GM18909 (cell line): ENCODE results near the gene KANSL1L.
A peak's percentile ranks its signal among the peaks of the same experiment; 100 is the strongest.
"Not testable (repeated sequence)": the region's sequence is repeated elsewhere in the genome, so short reads cannot be mapped to it uniquely, and the experiment has no call there.

ENCODE experiments used
- ATAC-seq: cut with Tn5 transposase; IDR thresholded peaks from one replicate; pipeline ENCODE4 v1.9.1; 2021; ENCODE audit warnings: mild to moderate bottlenecking; ENCODE audit not compliant: unreplicated experiment, poor library complexity

KANSL1L gene

DNA sequence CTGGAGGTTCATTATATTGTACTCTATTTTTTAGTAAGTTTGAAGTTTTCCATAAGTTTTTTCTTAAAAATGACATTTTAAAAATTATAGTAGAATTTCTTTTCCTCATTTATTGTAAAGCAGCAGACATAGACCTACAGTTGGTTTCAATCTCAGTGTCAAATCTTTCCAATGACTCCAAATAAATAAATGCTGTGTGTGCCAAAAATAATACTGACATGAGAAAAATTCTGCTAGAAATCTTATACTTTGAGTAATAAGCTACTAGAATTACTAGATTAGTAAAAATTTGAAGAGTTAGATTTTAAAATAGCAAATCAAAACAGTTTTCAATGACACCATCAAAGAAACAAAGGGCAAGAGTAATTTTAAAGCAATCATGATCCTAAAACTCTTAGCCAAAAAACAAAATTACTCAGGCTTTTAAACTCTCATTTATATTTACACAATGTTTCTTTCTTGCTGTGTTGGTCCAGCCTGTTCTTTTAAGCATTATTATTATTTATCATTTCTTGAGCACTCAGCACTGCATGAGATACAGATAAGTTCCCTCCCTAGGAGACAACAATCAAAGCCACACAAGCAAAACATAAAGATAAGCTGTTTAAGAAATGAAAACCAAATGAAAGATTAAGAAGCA lies 8.3 kb upstream of the KANSL1L start:
- no peak for ATAC-seq

- no peak for ATAC-seq
These were observed 6.6 kb upstream of the KANSL1L start for GRCh38 chr2:210177769-210178168.

DNA sequence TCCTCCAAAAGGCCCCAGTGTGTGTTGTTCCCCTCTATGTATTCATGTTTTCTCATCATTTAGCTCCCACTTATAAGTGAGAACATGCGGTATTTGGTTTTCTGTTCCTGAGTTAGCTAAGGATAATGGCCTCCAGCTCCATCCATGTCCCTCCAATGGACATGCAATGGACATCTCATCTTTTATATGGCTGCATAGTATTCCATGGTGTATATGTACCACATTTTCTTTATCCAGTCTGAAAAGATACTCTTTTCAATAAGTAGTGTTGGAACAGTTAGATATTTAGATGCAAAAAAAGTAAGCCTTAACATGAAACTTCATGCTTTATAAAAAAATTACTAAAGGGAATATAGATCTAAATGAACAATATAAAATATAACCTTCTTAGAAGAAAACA lies 5.9 kb upstream of the KANSL1L start:
- not testable (repeated sequence) for ATAC-seq

- no peak for ATAC-seq
These were observed 2.9 kb upstream of the KANSL1L start for GRCh38 chr2:210174086-210174485.

- ATAC-seq, result no peak
These were observed 988 bp upstream of the KANSL1L start for GRCh38 chr2:210172219-210172575.

- ATAC-seq, result peak; percentile 69
These were observed 534 bp downstream of the KANSL1L start for GRCh38 chr2:210170446-210171303.

- ATAC-seq, result no peak
These were observed 1.1 kb downstream of the KANSL1L start for GRCh38 chr2:210170196-210170445.

DNA sequence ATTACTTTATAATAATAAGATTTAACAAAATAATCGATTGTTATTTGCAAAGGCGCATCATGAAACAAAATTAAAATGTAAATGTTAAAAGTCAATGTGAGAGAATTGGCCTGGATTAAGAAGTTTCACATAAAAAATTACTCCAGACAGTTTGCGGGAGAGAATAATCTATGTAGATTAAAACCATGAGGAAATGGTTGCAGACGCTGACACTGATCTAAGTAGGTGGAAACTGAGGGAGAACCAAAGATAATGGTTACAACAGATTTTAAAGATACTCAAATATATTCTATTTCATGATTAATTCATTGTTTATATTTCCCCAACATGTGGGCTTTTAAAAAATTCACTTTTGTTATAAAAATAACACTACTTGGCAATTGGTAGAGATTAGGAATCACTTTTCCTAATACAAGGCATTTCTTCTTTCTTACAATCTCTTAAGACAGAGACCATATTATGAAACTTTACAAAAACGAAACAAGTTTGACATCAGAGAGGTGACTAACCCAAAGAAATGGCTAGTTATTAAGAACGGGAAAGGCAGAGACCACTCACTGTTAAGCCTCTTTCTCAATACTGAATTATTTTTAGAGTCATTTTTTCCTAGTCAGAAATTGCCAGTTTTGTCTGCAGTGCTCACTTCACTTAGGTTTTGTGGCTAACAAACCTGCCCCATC lies 1.6 kb downstream of the KANSL1L start:
- peak; percentile 34 for ATAC-seq

- no peak for ATAC-seq
These were observed 4.0 kb downstream of the KANSL1L start for GRCh38 chr2:210167227-210167626.

DNA sequence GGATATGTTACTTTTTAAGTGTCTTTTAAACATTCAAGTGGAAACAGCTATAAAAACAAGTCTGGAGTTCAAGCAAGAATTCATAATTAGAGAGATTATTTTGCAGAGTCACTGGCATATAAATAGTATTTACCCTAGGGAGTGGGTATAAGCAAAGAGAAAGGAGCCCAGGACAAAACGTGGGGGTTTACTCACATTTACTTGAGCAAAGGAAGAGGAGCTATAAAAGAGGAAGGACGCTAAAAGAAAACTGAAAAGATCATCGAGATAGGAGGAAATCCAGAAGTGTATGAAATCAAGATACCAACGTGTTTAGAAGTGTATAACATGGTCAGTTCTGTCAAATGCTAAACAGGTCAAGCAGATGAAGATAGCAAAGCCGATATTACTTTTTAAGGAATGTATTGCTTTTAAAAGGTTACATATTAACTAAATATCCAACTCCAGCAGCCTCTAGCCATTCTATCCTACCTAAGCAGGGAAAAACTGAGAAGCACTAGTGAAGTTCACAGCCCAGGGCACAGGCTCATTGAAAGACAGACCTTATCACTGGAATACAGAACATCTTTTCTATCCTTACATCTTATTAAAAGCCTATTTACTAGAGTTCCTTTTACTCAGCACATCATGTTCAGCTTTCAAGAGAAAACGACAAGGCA lies 8.6 kb downstream of the KANSL1L start:
- ATAC-seq, result no peak

- no peak for ATAC-seq
These were observed 12.2 kb downstream of the KANSL1L start for GRCh38 chr2:210159059-210159458.

DNA sequence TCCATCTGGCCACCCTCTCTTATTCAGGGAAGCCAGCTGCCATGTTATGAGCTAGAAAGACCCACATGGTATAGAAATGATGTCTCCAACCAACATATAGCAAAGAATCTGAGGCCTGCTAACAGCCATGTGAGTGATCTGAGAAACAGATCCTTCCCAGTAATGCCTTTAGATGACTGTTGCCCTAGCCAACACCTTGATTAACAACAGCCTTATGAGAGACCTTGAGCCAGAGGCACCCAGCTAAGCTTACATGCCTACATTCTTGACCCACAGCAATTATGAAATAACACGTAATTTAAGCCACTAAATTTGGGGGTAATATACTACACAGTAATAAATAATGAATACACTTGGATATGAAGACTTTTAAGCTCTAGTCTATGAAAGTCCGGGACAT lies 13.0 kb downstream of the KANSL1L start:
- ATAC-seq, result no peak

- no peak for ATAC-seq
These were observed 13.7 kb downstream of the KANSL1L start for GRCh38 chr2:210157526-210157925.

GRCh38 chr2:210147614-210148013 lies 23.6 kb downstream of the KANSL1L start:
- ATAC-seq, result no peak

GRCh38 chr2:210132239-210132638 lies 39.0 kb downstream of the KANSL1L start:
- no peak for ATAC-seq

DNA sequence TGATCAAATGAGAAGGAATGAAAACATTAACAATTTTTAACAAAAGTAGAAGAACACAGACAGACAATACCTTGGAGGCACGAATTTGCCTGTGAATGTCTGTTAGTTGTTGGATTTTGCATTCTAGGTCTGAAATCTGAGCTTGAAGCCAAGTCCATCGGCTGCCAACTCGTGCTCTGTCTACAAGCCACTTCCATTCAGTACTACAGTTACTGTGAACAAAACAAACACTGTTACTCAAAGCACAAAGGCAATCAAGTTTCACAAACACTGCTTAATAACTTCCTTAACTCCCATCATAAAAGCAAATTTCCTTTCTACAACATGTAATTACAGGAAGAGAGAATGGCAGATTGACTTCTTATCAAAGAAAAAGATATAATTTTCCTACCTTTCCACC lies 42.2 kb downstream of the KANSL1L start:
- ATAC-seq, result no peak

DNA sequence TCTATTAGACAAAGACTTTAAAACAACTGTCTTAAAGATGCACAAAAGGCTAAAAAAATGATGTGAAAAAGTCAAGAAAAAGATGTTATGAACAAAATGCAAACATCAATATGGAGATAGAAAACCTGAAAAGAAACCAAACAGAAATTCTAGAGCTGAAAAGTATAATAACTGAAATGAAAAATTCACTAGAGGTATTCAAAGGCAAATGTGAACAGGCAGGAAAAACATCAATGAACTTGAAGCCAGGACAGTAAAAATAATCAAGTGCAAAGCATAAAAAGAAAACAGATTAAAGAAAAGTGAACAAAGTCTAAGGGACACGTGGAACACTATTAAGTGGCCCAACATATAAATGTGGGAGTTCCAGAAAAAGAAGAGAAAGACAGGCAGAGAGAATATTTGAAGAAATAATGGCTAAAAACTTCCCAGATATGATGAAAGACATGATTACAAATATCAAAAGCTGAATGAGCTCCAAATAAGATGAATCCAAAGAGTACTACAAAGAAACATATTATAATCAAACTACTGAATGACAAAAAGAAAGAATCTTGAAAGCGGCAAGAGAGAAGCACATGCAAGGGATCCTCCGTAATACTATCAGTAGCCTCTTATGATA lies 57.5 kb downstream of the KANSL1L start:
- ATAC-seq, result no peak

GRCh38 chr2:210112871-210113270 lies 58.3 kb downstream of the KANSL1L start:
- no peak for ATAC-seq

DNA sequence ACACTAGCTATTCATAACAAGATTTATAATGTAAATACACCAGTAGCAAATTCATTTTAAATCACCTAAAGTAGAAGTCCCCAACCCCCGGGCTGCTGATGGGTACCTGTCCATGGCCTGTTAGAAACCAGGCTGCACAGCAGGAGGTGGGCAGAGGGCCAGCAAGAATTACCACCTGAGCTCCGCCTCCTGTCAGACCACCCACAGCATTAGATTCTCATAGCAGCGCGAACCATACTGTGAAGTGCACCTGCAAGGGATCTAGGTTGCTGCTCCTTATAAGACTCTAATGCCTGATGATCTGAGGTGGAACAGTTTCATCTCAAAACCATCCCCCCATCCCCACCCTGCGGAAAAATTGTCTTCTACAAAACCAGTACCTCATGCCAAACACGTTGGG lies 71.3 kb downstream of the KANSL1L start:
- ATAC-seq, result no peak

- no peak for ATAC-seq
These were observed 76.4 kb downstream of the KANSL1L start for GRCh38 chr2:210094787-210095186.

- no peak for ATAC-seq
These were observed 78.4 kb downstream of the KANSL1L start for GRCh38 chr2:210092791-210093190.
